ENCODE data around the gene MAN2B2.

DNA sequence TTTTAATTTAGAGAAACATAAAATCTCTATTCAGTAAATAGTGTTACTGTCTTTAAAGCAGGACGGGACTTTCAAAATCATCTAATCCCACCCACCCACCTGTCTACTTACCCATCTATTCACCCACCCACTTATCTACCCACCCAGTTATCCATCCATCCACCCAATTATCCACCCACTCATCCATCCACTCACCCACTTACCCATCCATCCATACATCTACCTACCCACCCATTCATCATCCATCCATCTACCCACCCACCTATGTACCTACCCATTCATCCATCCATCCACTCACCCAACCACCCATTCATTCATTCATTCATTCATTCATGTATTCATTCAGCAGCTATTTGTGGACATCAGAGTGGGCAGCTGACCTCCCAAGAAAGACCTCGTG lies 30.6 kb downstream of the MAN2B2 start:
- TF ChIP-seq CTCF (IDR thresholded peaks at IDR 0.05; ENCODE audit: low read depth, low read length) (no peak), EZH2phosphoT487 (IDR thresholded peaks at IDR 0.05; ENCODE audit: low read depth) (no peak)
